Prostate gland (tissue), 2 donors: ENCODE results near the gene TUBGCP2. TPM values are rescaled to one million over a fixed set of nuclear protein-coding genes. Genes with fewer than 3 reads are reported as not detected.

ENCODE experiments used
- DNase-seq: peaks from one replicate; pipeline ENCODE4 v3.0.0-alpha.2; 2019; ENCODE audit warnings: low spot score
- H3K27ac ChIP-seq, 2 donors: fragments of 200-600 bp; sonication (generic); 2 replicates each; pipeline ENCODE4 v1.5.1; 2017 to 2019
- H3K27me3 ChIP-seq: fragments of 200-600 bp; sonication (generic); replicated peaks from 2 replicates; pipeline ENCODE4 v1.5.1; 2019; ENCODE audit not compliant: insufficient read depth
- H3K36me3 ChIP-seq, 2 donors: fragments of 200-600 bp; sonication (generic); 1 replicate in 1 of 2; 2 replicates in 1 of 2; pipeline versions ENCODE4 v1.5.1 to v1.8.1; 2017 to 2019
- H3K4me1 ChIP-seq: fragments of 200-600 bp; sonication (generic); replicated peaks from 2 replicates; pipeline ENCODE4 v1.5.1; 2019
- H3K4me3 ChIP-seq, 2 donors: fragments of 200-600 bp; sonication (generic); 2 replicates each; pipeline ENCODE4 v1.5.1; 2017 to 2019
- H3K9me3 ChIP-seq: fragments of 200-600 bp; sonication (generic); 2 replicates; pipeline ENCODE4 v1.5.1; 2017
- POLR2A ChIP-seq: fragments of 450-650 bp; IDR thresholded peaks from one replicate; pipeline ENCODE4 v1.6.1; 2016; ENCODE audit warnings: antibody characterized with exemption, mild to moderate bottlenecking
- POLR2AphosphoS5 ChIP-seq: sonication (generic); formaldehyde crosslinking; IDR thresholded peaks from one replicate; pipeline ENCODE4 v1.6.1; 2017; ENCODE audit warnings: antibody characterized with exemption
- WGBS: methylation state at CpG from one replicate; pipeline ENCODE4 v1.1.5; 2018; 5-methylcytosine and 5-hydroxymethylcytosine counted together
- intact Hi-C: fragments of 100-400 bp; cut with DNase I; formaldehyde crosslinking; loops from one replicate; pipeline ENCODE4 v1.14.2; 2022
- total RNA-seq, 2 donors: library from RNA; depleted of rRNA; stranded (reverse); fragments of >200 nt; gene quantifications; one replicate each; pipeline ENCODE4 v1.1.0, GENCODE V29; 2016
- TF ChIP-seq, protein P1 (sequence below), 4 experiments: fragments of 200-600 bp in 2 of 4; fragments of 450-650 bp in 2 of 4; sonication (generic) in 2 of 4; IDR thresholded peaks; 1 replicate in 3 of 4; 2 replicates in 1 of 4; pipeline ENCODE4 v1.5.1; 2016 to 2019; ENCODE audit warnings: antibody characterized with exemption in 4 of 4, mild to moderate bottlenecking in 2 of 4, moderate library complexity in 2 of 4

Gene TUBGCP2
- total RNA-seq, 2 donors from 2014 or later = 53.5 to 78.5 TPM

DNA sequence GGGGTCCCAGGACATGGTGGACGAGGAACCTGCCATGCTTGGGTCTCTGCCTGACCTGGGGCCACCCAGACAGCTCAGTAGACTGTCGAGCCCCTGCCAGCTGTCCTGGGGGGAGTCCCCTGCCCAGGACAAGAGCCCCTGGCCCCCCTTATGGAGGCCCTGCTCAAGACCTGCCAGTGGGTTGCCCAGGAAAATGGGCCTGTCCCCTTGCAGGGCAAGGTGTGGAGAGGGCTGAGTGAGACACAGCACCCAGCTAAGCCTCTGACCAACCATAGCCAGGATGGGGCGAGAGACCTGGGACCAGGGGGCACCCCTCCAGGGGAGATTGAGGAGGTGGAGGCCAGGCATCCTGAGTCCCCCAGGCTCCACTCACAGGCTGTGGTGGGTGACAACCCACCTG, 47.3 kb upstream of the TUBGCP2 start:
- 92% methylated on average over 3 of the region's 3 CpGs for WGBS
- no peaks in the 10 kb centered on the region for H3K27me3 ChIP-seq
- no peak overlapping the region for H3K4me3 ChIP-seq
- intact Hi-C loops = no loop called here
- no peaks in the 10 kb centered on the region for H3K9me3 ChIP-seq
- H3K36me3 ChIP-seq = no peaks in the 10 kb centered on the region
- no peak for DNase-seq
- no peak for TF ChIP-seq POLR2AphosphoS5
- TF ChIP-seq, protein P1, sequence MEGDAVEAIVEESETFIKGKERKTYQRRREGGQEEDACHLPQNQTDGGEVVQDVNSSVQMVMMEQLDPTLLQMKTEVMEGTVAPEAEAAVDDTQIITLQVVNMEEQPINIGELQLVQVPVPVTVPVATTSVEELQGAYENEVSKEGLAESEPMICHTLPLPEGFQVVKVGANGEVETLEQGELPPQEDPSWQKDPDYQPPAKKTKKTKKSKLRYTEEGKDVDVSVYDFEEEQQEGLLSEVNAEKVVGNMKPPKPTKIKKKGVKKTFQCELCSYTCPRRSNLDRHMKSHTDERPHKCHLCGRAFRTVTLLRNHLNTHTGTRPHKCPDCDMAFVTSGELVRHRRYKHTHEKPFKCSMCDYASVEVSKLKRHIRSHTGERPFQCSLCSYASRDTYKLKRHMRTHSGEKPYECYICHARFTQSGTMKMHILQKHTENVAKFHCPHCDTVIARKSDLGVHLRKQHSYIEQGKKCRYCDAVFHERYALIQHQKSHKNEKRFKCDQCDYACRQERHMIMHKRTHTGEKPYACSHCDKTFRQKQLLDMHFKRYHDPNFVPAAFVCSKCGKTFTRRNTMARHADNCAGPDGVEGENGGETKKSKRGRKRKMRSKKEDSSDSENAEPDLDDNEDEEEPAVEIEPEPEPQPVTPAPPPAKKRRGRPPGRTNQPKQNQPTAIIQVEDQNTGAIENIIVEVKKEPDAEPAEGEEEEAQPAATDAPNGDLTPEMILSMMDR (IDR thresholded peaks at IDR 0.05) = no peak
- TF ChIP-seq POLR2A = no peak
- H3K27ac ChIP-seq = no peak overlapping the region
- H3K4me1 ChIP-seq = peaks cover 6% of the 10 kb centered on the region

DNA sequence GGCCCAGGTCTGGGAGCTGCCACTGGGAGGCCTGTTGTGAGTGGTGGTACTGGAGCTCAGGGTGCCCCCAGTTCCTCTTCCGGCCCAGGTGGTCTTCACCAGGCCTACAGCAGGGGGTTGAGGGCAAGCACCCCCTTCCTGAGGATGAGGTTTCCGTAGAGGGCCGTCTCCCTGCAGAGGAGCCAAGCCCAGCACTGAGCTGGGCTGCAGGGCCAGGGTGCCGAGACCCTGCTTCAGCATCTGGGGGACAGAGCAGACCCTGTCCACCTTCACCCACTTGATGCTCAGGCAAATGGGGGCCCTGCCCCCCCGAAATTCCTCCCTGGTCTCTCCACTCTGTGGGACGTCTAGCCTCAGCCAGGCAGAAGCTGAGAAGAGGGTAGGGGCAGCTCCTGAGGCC, 46.6 kb upstream of the TUBGCP2 start:
- no peak overlapping the region for H3K27ac ChIP-seq
- no peak overlapping the region for H3K4me3 ChIP-seq
- H3K9me3 ChIP-seq = no peaks in the 10 kb centered on the region
- H3K4me1 ChIP-seq = peaks cover under 1% of the 10 kb centered on the region
- WGBS = 92% methylated on average over 6 of the region's 6 CpGs
- intact Hi-C loops = no loop called here
- DNase-seq = no peak
- no peaks in the 10 kb centered on the region for H3K27me3 ChIP-seq
- no peak for TF ChIP-seq POLR2A
- TF ChIP-seq POLR2AphosphoS5 = no peak
- TF ChIP-seq, protein P1 (IDR thresholded peaks at IDR 0.05) = no peak
- H3K36me3 ChIP-seq = no peaks in the 10 kb centered on the region

DNA sequence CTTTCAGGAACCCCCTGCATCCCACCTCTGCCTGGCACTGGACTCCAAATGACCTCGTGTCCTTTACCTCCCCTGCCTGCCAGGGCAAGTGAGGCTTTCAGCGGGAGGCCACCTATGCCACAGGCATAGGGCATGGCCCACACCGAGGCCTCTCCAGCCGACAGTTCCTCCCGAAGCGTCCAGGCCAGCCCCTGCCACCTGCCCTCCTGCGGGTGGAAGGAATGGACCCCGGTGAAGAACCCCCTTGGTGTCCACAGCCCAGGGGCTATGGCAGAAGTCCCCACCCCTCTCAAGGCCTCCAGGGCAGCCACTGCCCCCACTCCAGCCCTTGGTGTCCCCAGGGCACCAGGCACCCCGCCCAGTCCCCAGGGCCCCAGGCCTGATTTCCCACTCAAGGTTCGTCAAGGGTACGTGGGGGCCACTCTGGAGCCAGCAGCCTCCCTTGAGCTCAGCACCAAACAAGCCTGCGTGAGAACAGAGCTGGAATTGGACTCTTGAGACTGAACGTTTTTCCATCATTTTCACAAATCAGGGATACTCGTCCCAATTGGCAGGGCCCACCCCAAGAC, 46.1 kb upstream of the TUBGCP2 start:
- DNase-seq = no peak
- Histone ChIP-seq H3K27ac (no peak overlapping the region), H3K27me3 (no peaks in the 10 kb centered on the region)

DNA sequence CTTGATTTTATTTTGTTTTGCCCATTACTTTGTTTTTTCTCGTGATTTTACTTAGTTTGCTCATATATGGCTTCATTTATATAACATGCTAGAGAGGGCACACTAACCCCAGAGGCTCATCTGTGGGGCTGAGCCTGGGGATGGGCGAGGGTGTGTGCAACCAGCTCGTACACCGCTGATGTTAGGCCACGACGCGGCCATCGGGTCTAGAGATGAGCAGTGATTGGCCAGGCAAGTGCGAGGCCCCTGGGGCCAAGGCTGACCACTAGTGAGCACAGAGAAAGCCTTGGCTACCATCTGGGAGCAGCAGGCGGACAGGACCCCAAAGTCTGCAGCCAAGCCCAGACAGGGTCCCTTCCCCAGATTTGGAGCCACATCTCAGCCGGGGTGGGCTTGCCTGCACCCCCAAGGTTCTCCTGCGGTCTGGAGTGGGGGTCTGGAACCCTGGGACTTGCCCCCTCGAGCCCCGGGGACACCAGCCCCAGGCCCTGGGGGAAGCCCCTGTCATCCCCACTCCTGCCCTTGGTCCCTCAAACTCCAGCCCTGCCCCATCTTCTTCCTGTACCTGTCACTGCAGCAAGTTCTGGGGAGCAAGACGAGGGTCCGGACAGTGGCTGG, 45.4 kb upstream of the TUBGCP2 start:
- no peak for DNase-seq
- Histone ChIP-seq H3K27ac (no peak overlapping the region), H3K4me3 (no peak overlapping the region), H3K9me3 (no peaks in the 10 kb centered on the region), H3K27me3 (no peaks in the 10 kb centered on the region), H3K36me3 (no peaks in the 10 kb centered on the region), H3K4me1 (no peaks in the 10 kb centered on the region)
- intact Hi-C loops = no loop called here
- TF ChIP-seq POLR2A = no peak
- TF ChIP-seq, protein P1 (IDR thresholded peaks at IDR 0.05) = no peak
- no peak for TF ChIP-seq POLR2AphosphoS5
- 87% methylated on average over 16 of the region's 16 CpGs for WGBS

More for the DNA sequence above, 46.1 kb upstream of the TUBGCP2 start:
- Histone ChIP-seq H3K4me1 (no peaks in the 10 kb centered on the region), H3K9me3 (no peaks in the 10 kb centered on the region), H3K4me3 (no peak overlapping the region), H3K36me3 (no peaks in the 10 kb centered on the region)
- intact Hi-C loops = no loop called here
- WGBS = 97% methylated on average over 14 of the region's 14 CpGs
- TF ChIP-seq, protein P1 (IDR thresholded peaks at IDR 0.05) = no peak
- no peak for TF ChIP-seq POLR2AphosphoS5
- no peak for TF ChIP-seq POLR2A
